Renal cortex interstitium (tissue), 15 donors: ENCODE measurements around the gene DVL2. TPM values are rescaled to one million over a fixed set of nuclear protein-coding genes. Genes with fewer than 3 reads are reported as not detected.

Experiments
- DNase-seq, 11 donors: peaks; one replicate each; pipeline ENCODE4 v3.0.0-alpha.2; 2013; ENCODE audit warnings: low read depth in 9 of 11, low spot score in 4 of 11; ENCODE audit errors: extremely low read depth in 1 of 11
- long read RNA-seq, 16 experiments: transcript quantifications; one replicate each; lab custom pipeline, GENCODE V29; 2026
- polyA plus RNA-seq, 3 donors: library from polyadenylated mRNA; unstranded; fragments of 120-200 nt; gene quantifications; one replicate each; pipeline ENCODE4 v1.2.1, GENCODE V29; 2013; ENCODE audit not compliant: insufficient read length in 3 of 3

The DVL2 gene
- 10 to 100 TPM; 49.8 to 66.7 (median 64.4) TPM for polyA plus RNA-seq
- long read RNA-seq, donor 1, partial matches to known transcripts = 14 of 14 reads
- long read RNA-seq, donor 1, other reads (novel, unspliced or antisense) = 0 of 14 reads
- long read RNA-seq, donor 2, partial matches to known transcripts = 5 of 7 reads
- long read RNA-seq, donor 2, other reads (novel, unspliced or antisense) = 0 of 7 reads
- long read RNA-seq, donor 3, transcript DVL2-201 (15 exons, 3,018 nt) = major isoform, 5 of 5 reads
- long read RNA-seq, donor 3, partial matches to known transcripts = 0 of 5 reads
- long read RNA-seq, donor 3, other reads (novel, unspliced or antisense) = 0 of 5 reads
- long read RNA-seq, donor 4, transcript DVL2-201 (15 exons, 3,018 nt) = major isoform, 5 of 12 reads
- long read RNA-seq, donor 4, partial matches to known transcripts = 5 of 12 reads
- long read RNA-seq, donor 4, other reads (novel, unspliced or antisense) = 0 of 12 reads
- long read RNA-seq, donor 5 = 0 reads
- long read RNA-seq, donor 6, partial matches to known transcripts = 6 of 10 reads
- long read RNA-seq, donor 6, other reads (novel, unspliced or antisense) = 0 of 10 reads
- long read RNA-seq, donor 7, partial matches to known transcripts = 0 of 1 reads
- long read RNA-seq, donor 7, other reads (novel, unspliced or antisense) = 0 of 1 reads
- long read RNA-seq, donor 8 = 0 reads
- long read RNA-seq, donor 9, partial matches to known transcripts = 6 of 10 reads
- long read RNA-seq, donor 9, other reads (novel, unspliced or antisense) = 0 of 10 reads
- long read RNA-seq, donor 10, partial matches to known transcripts = 0 of 3 reads
- long read RNA-seq, donor 10, other reads (novel, unspliced or antisense) = 0 of 3 reads
- long read RNA-seq, donor 11, transcript DVL2-201 (15 exons, 3,018 nt) = major isoform, 7 of 8 reads
- long read RNA-seq, donor 11, partial matches to known transcripts = 0 of 8 reads
- long read RNA-seq, donor 11, other reads (novel, unspliced or antisense) = 0 of 8 reads
- long read RNA-seq, donor 12, partial matches to known transcripts = 0 of 2 reads
- long read RNA-seq, donor 12, other reads (novel, unspliced or antisense) = 0 of 2 reads
- long read RNA-seq, donor 13 = 0 reads
- long read RNA-seq, donor 14, partial matches to known transcripts = 0 of 4 reads
- long read RNA-seq, donor 14, other reads (novel, unspliced or antisense) = 0 of 4 reads
- long read RNA-seq, donor 15 = 0 reads
- long read RNA-seq, donor 16, transcript DVL2-201 (15 exons, 3,018 nt) = major isoform, 19 of 42 reads
- long read RNA-seq, donor 16, partial matches to known transcripts = 13 of 42 reads
- long read RNA-seq, donor 16, other reads (novel, unspliced or antisense) = 5 of 42 reads

DNA sequence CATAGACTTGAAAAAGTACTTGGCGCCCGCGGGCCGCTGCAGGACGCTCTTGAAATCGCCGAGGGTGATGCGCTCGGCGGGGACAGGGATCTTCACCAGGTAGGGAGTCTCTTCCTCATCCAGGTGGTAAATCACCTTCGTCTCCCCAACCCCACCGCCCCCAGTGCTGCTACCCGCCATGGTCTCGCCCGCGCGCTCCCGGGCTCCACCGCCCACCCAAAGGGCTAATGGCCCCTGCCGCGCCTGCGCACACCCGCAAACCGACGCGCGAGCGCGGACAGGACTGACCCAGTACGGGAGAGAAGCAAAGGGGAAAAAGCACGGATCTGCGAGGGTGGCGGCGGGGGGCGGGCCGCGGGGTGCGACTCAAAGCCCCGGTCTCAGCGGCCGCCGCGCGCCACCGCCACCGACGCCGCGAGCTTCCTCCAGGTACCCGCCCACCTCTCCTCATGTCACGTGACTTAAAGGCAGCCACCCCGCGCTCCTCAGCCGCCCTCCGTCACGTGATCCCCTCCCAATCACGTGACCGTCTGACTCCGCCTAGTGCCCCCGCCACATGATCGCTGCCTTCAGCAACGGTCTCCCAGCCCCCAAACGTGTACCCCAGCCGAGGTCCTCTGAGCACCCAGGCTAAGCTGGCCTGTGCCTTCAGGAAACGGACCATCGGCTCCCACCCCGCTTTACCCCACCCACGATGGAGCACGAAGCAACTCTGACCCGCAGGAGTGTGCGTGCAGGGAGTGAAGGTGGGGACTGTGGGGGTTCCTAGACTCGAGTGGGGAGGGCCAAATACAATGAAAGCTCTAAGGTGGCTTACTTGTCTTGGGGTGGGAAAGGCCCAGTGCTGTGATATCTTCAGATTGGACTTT, at the start of gene DVL2:
DVL2 (minus strand) TSS at position 435 of the 869 bp plus-strand sequence; CDS start at position 180, 255 bp downstream.
- peak in 9 of 11 donors; percentile 87 to 95 (median 91) for DNase-seq

DNA sequence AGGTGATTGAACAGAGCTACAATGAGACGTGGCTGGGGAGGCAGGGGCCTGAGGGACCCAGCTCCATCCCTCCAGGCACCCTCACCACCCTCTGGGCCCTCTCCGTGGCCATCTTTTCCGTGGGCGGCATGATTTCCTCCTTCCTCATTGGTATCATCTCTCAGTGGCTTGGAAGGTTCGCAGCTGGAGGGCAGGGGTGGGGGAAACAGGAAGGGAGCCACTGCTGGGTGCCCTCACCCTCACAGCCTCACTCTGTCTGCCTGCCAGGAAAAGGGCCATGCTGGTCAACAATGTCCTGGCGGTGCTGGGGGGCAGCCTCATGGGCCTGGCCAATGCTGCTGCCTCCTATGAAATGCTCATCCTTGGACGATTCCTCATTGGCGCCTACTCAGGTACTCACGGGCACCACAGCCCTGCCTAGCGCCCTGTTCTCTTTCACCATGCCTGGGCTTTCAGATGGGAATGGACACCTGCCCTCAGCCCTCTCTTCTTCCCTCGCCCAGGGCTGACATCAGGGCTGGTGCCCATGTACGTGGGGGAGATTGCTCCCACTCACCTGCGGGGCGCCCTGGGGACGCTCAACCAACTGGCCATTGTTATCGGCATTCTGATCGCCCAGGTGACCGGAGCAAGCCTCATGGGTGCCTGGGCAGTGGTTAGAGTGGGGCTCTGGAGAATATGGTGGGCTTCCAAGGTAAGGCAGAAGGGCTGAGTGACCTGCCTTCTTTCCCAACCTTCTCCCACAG, 49.3 kb upstream of the DVL2 start:
- DNase-seq = no peak

DNA sequence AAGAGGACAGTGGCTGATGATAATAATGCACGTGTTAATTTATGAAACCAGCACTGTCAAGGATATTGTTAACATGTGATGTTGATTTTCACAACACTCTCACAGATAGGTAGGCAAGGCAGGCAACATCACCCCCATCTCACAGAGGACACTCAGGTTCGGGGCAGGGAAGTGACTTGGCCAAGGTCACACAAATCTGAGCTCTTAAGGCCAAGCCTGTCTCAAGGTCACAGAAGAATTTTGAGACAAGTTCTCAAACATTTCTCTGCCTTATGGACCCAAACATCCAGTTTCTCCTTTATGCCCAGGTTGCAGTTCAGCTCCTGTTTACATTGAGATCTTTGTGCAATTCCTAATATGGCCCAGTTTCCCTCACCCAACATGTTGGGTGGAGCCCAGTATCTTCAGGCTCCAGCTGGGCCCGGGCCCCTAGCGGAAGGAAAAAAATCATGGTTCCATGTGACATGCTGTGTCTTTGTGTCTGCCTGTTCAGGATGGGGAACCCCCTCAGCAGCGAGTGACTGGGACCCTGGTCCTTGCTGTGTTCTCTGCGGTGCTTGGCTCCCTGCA, 48.5 kb upstream of the DVL2 start:
- no peak for DNase-seq

DNA sequence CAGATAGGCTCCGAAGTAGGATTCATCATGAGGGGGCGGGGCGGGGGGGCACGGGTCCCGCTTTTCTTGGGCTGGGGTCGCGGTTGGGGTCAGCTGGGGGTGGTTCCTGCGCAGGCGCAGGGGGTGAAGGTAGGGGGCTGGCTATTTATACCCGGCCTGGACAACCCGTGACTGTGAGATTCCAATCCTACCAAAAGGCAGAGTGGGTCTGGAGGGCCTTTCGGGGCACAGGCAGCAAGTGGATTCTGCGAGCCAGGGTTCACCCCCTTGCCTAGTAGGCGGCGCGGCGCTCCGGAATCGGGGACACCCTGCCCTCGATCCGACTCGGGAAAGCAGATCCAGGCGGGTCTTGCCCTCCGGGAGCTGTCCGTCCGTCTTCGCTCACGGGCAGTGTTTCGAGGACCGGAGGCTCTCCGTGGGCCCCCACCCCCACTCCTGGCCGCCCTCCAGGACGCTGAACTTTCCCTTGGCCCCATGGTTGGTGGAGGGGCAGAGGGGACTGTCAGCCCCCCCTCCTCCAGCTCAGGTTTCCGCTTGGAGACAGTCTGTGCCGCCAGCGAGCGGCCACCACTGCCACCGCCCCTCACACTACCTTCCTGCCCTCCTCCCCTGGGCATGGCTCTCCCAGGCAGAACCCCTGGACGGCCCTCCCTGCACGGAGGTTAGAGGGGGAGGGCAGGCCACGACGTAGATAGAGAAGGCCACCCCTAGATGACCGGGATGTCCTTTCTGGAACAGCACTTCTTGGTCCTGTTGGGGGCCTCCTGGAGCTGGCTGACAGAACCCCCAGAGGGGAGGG, 47.8 kb upstream of the DVL2 start:
- DNase-seq = peak in 1 of 11 donors; percentile 34

DNA sequence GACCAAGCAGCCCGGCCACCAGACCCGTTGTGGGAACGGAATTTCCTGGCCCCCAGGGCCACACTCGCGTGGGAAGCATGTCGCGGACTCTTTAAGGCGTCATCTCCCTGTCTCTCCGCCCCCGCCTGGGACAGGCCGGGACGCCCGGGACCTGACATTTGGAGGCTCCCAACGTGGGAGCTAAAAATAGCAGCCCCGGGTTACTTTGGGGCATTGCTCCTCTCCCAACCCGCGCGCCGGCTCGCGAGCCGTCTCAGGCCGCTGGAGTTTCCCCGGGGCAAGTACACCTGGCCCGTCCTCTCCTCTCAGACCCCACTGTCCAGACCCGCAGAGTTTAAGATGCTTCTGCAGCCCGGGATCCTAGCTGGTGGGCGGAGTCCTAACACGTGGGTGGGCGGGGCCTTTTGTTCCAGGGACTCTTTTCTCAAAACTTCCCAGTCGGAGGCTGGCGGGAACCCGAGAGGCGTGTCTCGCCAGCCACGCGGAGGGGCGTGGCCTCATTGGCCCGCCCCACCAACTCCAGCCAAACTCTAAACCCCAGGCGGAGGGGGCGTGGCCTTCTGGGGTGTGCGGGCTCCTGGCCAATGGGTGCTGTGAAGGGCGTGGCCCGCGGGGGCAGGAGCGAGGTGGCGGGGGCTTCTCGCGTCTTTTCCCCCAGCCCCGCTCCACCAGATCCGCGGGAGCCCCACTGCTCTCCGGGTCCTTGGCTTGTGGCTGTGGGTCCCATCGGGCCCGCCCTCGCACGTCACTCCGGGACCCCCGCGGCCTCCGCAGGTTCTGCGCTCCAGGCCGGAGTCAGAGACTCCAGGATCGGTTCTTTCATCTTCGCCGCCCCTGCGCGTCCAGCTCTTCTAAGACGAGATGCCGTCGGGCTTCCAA, 47.0 kb upstream of the DVL2 start, which contains the start of gene SLC2A4:
SLC2A4 (plus strand) TSS at position 645 of the 879 bp plus-strand sequence; CDS start at position 862, 217 bp downstream.
- DNase-seq = peak; percentile 89 to 95 (median 91)

DNA sequence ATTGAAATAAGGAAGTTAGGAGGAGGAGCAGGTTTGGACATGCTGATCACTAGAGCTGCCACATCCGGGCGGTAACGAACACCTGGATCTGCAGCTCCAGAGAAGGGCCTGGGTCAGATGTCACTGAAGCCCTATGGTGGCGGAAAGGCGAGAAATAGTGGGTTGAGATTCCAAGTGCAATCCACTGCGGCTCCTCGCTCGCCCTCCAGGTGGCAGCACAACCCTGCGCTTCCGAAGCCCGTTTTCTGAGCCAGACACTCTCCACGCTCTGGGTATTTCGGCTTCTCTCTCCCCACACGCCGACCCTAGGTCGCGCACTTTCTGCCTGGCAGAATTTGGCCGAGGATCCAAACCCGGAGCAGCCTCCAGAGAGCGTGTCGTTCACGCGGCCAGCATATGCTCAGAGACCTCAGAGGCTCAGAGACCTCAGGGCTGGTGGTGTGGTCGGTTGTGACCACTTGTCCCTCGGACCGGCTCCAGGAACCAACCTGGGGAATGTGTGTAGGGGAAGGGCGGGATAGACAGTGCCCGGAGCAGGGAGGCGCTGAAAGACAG, 46.3 kb upstream of the DVL2 start:
- DNase-seq = peak in 7 of 11 donors; percentile 67 to 80 (median 75)

DNA sequence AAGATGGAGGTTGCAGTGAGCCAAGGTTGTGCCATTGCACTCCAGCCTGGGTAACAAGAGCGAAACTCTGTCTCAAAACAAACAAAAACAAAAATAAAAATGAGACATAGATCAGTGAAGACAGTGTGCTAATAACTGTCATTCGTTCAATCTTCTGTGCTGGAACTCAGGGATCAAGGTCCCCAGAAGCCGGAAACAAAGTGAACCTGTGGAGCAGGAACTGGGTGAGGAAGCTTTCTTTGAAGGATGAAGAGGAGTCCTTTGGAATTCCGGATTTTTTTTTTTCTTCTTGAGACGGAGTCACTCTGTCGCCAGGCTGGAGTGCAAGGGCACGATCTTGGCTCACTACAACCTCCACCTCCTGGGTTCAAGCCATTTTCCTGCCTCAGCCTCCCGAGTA, 45.1 kb upstream of the DVL2 start:
- DNase-seq = no peak

DNA sequence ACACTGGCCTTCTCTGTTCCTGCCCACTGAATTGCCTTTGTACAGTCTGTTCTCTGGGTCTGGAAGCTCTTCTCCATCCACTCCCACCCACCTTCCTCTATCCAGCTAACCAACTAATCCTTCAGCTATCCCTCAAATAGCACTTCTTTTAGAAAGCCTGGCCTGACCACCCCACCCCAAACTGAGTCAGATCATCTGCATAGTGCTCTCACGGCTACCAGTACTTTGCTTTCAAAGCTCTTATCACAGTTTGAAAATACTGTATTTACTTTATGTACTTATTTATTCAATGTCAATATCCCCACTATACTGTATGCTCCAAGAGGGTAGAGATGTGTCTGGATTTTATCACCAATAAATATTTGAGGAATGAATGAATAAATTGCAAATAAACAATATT, 32.5 kb upstream of the DVL2 start:
- no peak for DNase-seq

DNA sequence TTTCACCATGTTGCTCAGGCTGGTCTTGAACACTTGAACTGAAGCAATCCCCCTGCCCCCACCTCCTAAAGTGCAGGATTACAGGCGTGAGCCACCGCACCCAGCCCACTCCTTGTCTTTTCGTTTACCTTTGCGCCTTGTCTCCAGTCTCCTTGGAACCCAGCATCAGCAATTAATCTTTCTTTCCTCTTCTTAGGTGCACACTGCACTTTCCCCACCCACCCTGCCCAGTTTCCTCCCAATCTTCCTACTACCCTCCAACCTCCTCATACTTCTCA, 29.4 kb upstream of the DVL2 start:
- DNase-seq = no peak

DNA sequence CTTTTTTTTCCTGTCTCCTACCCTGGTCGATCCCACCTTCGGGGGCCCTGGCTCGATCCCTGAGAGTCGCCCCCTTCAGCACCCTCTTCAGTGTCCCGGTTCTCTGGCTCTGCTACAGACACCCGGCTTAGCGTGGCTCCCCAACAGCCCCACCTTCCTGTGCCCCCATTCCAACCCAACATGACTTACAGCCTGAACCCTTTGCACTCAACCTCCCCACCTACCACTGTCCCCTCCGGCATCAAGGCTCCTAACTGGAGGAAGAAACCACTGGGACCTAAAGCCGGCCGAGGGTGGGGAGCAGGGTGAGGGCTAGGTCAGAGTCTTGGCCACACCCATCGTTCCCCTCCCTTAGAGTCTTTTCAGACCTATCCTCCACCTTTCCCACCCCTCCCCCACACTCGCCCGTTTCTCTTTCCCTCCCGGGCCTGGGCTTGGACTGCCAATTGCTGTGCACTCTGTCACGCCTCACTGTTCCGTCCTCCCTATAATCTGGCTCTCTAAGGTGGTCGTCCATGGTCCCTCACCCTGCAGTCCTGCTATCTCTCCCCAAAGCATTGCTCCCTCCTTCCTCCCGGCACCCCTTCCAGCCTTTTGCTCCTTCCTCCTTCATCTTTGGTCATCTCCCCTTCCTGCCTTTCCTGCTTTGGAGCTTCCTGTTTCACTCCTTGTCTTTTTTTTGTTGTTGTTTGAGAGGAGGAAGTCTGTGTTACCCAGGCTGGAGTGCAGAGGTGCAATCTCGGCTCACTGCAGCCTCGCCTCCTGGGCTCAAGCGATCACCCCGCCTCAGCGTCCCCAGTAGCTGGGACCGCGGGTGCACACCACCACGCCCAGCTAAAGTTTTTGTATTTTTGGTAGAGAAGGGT, 28.9 kb upstream of the DVL2 start:
- DNase-seq = peak in 1 of 11 donors; percentile 62

DNA sequence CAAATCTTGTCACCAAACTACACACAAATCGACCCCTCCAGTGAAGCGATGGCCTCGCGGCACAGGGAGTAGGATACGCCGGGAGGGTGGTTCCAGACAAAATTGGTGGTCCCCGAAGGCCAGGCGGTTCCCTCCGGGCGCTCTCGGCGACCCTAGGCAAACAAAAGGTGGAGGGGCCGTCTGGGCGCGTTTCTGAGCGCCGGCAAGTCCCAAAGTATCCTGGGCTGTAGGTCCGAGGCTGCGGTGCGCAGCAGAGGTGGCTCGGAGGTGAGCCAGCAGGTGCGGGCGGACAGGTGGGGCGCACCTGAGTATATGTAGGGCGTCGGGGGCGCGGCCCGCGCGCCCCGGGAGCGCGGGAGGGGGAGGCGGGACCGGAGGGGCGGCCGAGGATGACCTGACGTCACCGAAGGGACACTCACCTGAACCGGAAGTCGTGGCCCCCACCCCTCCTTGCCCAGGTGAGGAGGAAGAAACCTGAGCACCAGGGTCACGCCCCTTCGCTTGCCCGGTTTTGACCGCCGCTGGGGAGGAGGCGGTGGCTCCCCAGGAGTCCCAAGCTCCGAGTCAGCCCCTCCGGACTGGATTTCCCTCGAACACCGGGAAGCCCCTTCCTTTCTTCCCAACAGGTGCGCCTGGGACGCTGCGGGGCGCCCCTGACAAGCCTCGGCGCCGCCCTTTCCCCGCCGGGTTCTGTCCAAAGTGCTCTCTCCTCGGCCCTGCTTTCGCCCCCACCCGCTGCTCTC, 28.0 kb upstream of the DVL2 start, which contains the start of gene CLDN7:
CLDN7 (minus strand) TSS at position 287 of the 743 bp plus-strand sequence. CDS start 435 bp downstream, outside the sequence.
- peak in 3 of 11 donors; percentile 61 to 74 (median 66) for DNase-seq

DNA sequence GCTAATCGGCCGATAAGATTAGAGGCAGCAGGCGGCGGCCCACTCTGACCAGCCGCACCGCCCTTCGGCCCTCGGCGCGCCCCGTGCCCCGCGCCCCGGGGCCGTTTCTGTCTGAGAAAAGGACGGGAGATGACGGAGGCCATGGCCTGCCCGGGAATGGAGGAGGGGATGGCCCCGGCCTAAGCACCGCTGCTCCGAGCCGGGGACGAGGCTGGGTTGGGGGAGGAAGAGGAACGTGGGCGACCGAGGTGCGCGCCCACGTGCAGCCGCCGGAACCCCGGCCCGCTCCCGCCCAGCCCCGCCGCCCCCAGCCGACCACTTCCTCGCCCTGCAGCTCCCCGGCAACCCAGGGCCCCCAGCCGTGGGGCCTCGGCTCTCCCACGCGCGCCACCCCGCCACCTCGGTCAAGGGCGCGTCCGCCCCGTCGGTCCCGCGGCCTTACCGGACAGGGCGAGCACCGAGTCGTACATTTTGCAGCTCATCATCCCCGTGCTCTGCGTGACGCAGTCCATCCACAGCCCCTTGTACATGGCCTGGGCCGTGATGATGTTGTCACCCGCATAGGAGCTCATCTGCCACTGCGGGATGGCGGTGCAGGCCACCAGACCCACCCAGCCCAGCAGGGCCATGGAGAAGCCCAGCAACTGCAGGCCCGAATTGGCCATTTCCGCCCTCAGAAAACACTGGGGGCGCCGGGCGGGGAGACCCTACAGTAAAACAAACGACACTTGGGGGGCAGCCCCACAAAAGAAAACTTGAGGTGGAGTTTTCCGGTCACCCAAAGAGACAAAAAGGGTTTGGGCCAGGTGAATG, 27.3 kb upstream of the DVL2 start:
- DNase-seq = no peak
